IMR-90 (cell line): ENCODE data around the gene KLK13.

Experiments used
- BHLHE40 ChIP-seq: fragments of 150-350 bp; IDR thresholded peaks from 2 replicates; pipeline ENCODE4 v1.6.1; 2016; ENCODE audit warnings: mild to moderate bottlenecking, low read depth, low read length
- FOS ChIP-seq: fragments of 150-350 bp; IDR thresholded peaks from 2 replicates; pipeline ENCODE4 v1.6.1; 2016; ENCODE audit warnings: low read depth, low read length
- MAFK ChIP-seq: IDR thresholded peaks from 2 replicates; pipeline ENCODE4 v1.6.1; 2012; ENCODE audit warnings: low read depth, low read length, improper control_type of control experiment
- POLR2A ChIP-seq: IDR thresholded peaks from 2 replicates; pipeline ENCODE4 v1.6.1; 2012; ENCODE audit warnings: mild to moderate bottlenecking, low read depth, low read length
- RAD21 ChIP-seq: IDR thresholded peaks from 2 replicates; pipeline ENCODE4 v1.6.1; 2012; ENCODE audit warnings: low read length, improper control_type of control experiment
- RCOR1 ChIP-seq: IDR thresholded peaks from 2 replicates; pipeline ENCODE4 v1.6.1; 2012; ENCODE audit warnings: mild to moderate bottlenecking, low read length, improper control_type of control experiment; ENCODE audit not compliant: insufficient replicate concordance
- TF ChIP-seq, protein P1 (sequence below): fragments of 150-350 bp; IDR thresholded peaks from 2 replicates; pipeline ENCODE4 v1.6.1; 2016; ENCODE audit warnings: low read depth, mild to moderate bottlenecking, low read length, moderate library complexity, borderline replicate concordance
- TF ChIP-seq, protein P2 (sequence below): conservative IDR thresholded peaks from 2 replicates; pipeline ENCODE4 v1.5.1; 2012; ENCODE audit warnings: mild to moderate bottlenecking, low read depth, low read length, improper control_type of control experiment

DNA sequence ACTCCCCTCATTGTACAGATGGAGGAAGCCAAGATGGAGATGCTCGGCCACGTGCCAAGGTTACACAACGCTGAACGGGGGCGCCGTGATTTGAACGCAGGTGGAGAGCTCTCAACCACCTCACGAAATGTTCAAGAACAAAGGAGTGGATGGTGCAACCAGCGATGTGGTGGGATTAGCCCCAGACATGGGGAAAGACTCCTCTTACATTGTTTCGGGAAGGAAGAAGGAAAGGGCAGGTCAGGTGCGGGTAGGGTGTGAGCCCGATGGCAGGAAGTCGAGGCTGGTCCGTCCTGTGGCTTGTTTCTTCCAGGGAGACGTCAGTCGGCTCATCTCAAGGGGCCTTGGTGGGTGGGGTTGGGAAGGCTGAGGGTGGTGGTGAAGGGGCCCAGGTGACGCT, 24.9 kb upstream of the KLK13 start:
- TF ChIP-seq MAFK (no peak), RCOR1 (no peak), RAD21 (no peak), FOS (no peak), POLR2A (no peak), BHLHE40 (no peak)
- TF ChIP-seq, protein P1, sequence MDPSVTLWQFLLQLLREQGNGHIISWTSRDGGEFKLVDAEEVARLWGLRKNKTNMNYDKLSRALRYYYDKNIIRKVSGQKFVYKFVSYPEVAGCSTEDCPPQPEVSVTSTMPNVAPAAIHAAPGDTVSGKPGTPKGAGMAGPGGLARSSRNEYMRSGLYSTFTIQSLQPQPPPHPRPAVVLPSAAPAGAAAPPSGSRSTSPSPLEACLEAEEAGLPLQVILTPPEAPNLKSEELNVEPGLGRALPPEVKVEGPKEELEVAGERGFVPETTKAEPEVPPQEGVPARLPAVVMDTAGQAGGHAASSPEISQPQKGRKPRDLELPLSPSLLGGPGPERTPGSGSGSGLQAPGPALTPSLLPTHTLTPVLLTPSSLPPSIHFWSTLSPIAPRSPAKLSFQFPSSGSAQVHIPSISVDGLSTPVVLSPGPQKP, result no peak
- TF ChIP-seq, protein P2, sequence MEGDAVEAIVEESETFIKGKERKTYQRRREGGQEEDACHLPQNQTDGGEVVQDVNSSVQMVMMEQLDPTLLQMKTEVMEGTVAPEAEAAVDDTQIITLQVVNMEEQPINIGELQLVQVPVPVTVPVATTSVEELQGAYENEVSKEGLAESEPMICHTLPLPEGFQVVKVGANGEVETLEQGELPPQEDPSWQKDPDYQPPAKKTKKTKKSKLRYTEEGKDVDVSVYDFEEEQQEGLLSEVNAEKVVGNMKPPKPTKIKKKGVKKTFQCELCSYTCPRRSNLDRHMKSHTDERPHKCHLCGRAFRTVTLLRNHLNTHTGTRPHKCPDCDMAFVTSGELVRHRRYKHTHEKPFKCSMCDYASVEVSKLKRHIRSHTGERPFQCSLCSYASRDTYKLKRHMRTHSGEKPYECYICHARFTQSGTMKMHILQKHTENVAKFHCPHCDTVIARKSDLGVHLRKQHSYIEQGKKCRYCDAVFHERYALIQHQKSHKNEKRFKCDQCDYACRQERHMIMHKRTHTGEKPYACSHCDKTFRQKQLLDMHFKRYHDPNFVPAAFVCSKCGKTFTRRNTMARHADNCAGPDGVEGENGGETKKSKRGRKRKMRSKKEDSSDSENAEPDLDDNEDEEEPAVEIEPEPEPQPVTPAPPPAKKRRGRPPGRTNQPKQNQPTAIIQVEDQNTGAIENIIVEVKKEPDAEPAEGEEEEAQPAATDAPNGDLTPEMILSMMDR, result no peak
